Brain microvascular endothelial cell (primary cell): ENCODE measurements around the gene LIN7B.
A peak's percentile ranks its signal among the peaks of the same experiment; 100 is the strongest.

ENCODE experiments used
- DNase-seq: peaks from one replicate; pipeline ENCODE4 v3.0.0-alpha.2; 2020
- H3K27ac ChIP-seq: fragments of 250-450 bp; sonication (Bioruptor Pico); 2 replicates; pipeline ENCODE4 v1.5.1; 2020; ENCODE audit warnings: mild to moderate bottlenecking, moderate library complexity
- H3K27me3 ChIP-seq: fragments of 250-450 bp; sonication (Bioruptor Pico); replicated peaks from 2 replicates; pipeline ENCODE4 v1.5.1; 2020; ENCODE audit warnings: mild to moderate bottlenecking
- H3K36me3 ChIP-seq: fragments of 250-450 bp; sonication (Bioruptor Pico); replicated peaks from 2 replicates; pipeline ENCODE4 v1.5.1; 2020; ENCODE audit warnings: mild to moderate bottlenecking
- H3K4me3 ChIP-seq: 2 replicates; pipeline ENCODE4 v1.5.1; 2011; ENCODE audit warnings: low read depth, mild to moderate bottlenecking, control low read depth, low read length, moderate library complexity
- in situ Hi-C: cut with HindIII; loops from 2 replicates; pipeline ENCODE4 v1.10.0; 2017; ENCODE audit warnings: low sequenced_read_pairs, low pct_ligation_motif_present
- TF ChIP-seq, protein P1 (sequence below): IDR thresholded peaks from 2 replicates; pipeline ENCODE4 v1.5.1; 2011; ENCODE audit warnings: low read depth, mild to moderate bottlenecking, moderate library complexity, low read length, control low read depth, inconsistent platforms; ENCODE audit errors: missing control alignments

Gene LIN7B

DNA sequence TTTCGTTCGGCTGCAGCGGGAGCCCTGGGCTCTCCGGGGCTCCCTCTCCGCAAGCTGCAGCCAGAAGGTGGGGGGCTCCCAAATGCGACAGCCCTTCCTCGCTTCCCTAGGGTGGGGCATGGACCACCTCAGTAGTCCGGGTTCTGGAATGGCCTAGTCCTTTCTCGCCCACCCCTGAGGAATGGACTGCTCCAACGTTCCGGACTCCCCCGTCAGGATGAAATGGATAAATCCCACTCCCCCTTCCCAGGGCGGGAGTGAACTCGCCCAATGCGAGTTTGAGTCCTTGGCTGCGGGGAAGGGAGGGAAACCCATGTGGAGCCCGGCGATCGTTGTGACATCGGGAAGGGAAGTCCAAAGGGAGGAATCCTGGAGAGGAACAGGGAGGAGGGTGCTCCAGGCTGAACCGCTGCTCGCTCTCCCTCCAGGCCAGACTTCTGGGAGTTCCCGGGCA, 35.5 kb downstream of the LIN7B start:
- TF ChIP-seq, protein P1, sequence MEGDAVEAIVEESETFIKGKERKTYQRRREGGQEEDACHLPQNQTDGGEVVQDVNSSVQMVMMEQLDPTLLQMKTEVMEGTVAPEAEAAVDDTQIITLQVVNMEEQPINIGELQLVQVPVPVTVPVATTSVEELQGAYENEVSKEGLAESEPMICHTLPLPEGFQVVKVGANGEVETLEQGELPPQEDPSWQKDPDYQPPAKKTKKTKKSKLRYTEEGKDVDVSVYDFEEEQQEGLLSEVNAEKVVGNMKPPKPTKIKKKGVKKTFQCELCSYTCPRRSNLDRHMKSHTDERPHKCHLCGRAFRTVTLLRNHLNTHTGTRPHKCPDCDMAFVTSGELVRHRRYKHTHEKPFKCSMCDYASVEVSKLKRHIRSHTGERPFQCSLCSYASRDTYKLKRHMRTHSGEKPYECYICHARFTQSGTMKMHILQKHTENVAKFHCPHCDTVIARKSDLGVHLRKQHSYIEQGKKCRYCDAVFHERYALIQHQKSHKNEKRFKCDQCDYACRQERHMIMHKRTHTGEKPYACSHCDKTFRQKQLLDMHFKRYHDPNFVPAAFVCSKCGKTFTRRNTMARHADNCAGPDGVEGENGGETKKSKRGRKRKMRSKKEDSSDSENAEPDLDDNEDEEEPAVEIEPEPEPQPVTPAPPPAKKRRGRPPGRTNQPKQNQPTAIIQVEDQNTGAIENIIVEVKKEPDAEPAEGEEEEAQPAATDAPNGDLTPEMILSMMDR: no peak
- in situ Hi-C loops: no loop called here
- Histone ChIP-seq H3K27me3 (no peaks in the 10 kb centered on the region), H3K36me3 (no peaks in the 10 kb centered on the region), H3K4me3 (peak overlapping the region; percentile 78), H3K27ac (no peak overlapping the region)
- DNase-seq: peak; percentile 71

DNA sequence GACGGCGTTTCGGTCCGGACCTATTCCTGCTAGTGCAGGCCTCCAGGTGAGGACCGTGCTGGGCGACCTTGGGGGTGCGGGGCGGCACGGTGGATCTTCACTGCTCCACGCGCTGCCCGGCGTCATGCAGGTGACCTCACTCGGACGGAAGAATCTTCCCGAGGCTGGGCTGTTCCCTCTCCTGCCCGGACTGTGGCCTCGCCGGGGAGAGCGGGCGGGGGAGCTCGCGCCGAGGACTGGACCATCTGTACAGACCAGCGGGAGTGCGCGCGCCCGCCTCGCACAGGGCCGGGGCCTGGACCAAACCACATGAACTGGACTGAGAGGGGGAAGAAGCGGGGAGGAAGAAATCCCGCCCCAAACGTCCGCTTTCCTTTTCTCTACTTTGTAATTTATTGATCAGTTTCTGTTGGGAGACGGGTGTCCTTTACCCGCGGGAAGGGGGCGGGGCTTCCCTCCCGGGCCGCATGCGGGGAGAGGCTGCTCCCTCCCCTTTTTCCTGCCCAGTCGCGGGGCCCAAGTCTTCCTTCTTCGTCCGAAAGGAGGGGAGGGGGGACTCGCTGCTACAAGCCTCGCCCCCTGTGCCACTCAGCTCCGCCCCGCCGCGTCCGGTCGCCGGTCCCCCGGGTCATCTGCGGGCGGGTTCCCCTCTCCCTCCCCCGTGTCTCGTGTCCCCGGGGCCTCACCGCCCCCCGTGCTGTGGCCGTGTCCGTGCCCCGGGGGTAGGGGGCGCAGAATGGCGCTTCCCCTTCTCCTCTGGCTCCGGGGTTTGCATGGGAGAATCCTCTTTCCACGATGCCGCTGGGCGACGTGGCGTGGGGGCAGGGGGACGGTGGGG, 36.2 kb downstream of the LIN7B start:
- in situ Hi-C loops: no loop called here
- Histone ChIP-seq H3K4me3 (peak overlapping the region; percentile 78), H3K27ac (no peak overlapping the region), H3K27me3 (no peaks in the 10 kb centered on the region), H3K36me3 (no peaks in the 10 kb centered on the region)
- TF ChIP-seq, protein P1: no peak
- DNase-seq: peak; percentile 64

DNA sequence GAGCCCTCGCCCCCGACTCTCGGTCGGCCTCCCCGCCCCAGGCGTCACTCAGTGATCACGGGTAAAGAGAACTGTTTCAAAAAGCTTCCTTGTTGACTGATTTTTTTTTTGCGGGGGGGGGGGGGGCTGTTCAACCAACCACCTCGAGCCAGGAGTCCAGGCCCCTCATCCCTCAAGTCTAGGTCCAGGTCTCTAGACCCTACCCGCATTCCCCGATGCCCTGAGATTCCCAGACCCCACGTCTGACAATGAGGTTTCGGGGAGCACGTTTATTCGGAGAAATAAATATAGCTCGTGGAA, 36.7 kb downstream of the LIN7B start:
- in situ Hi-C loops: no loop called here
- Histone ChIP-seq H3K27me3 (no peaks in the 10 kb centered on the region), H3K36me3 (no peaks in the 10 kb centered on the region), H3K4me3 (peak overlapping the region; percentile 78), H3K27ac (no peak overlapping the region)
- TF ChIP-seq, protein P1: no peak
- DNase-seq: no peak

DNA sequence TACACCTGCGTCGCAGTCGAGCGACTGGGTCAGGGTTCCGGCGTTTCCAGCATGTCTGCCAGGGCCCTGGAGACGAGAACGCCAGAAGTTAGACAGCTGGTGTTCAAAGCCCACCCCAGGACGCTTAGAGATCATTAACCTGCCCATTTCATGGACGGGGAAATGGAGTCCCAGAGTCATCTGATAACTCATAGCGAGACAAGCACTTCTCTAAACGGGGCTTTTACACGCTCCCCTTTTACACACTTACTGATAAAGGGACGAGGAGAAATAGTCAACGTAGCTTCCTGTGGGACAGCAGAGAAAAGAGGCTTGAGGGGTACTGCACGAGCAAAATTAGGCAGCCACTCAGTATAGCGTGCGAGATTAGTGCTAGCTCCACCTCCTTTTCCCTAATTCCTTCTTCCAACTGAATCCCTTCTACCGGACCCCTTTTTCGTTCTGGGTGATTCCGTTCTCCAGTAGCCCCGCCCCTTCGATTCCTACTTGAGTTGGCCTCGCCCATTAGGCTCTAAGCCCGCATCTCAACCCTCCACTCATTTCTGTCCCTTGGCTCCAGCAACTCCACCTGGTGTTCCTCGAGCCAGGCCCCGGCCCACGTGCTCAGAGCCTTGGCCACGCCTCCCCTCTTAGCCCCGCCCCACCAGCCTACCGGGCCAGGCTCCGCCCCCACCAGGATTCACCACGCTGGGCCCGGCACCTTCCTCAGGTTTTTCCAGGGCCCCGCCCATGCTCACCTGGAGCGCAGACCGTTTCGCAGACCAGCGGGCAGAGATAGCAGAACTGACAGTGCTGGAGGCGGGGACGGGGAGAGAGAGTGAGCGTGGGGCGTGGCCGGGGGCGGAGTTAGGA, 37.3 kb downstream of the LIN7B start:
- H3K27ac ChIP-seq: no peak overlapping the region
- no peaks in the 10 kb centered on the region for H3K27me3 ChIP-seq
- peak overlapping the region; percentile 78 for H3K4me3 ChIP-seq
- H3K36me3 ChIP-seq: no peaks in the 10 kb centered on the region
- in situ Hi-C loops: no loop called here
- DNase-seq: no peak
- TF ChIP-seq, protein P1: no peak

DNA sequence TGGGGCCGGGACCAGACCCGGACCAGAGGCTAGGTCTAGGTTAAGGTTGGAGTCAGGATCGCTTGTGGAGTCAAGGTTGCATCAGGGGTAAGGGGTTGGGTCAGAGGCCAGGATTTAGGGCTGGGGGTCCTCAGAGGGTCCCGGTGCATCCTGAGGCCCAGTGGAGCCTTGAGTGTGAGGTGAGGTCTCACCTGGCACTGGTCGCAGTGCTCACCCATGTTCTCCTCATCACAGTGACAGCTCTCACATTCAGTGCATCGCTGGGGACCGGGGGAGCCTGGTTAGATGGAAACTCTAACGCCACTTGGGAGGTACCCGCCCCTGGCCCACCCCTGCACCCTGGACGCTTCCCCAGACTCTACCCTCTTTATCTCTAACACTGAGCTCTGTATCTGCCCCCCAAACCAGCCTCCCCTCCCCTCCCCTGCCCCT, 38.0 kb downstream of the LIN7B start:
- H3K27ac ChIP-seq: no peak overlapping the region
- TF ChIP-seq, protein P1: no peak
- no peak overlapping the region for H3K4me3 ChIP-seq
- no peaks in the 10 kb centered on the region for H3K27me3 ChIP-seq
- DNase-seq: no peak
- in situ Hi-C loops: no loop called here
- H3K36me3 ChIP-seq: no peaks in the 10 kb centered on the region
